HepG2 (cell line): Measurements from ENCODE around the gene PIK3CD. TPM values are rescaled to one million over a fixed set of nuclear protein-coding genes. Genes with fewer than 3 reads are reported as not detected.

Experiments used
- BCL3 ChIP-seq: sonication (generic); formaldehyde crosslinking; IDR thresholded peaks from 2 replicates; pipeline ENCODE4 v1.5.1; 2020; ENCODE audit warnings: mild to moderate bottlenecking, missing genetic modification reagents, moderate library complexity
- CTCF ChIP-seq: sonication (generic); formaldehyde crosslinking; IDR thresholded peaks from 2 replicates; pipeline ENCODE4 v1.5.0; 2020; ENCODE audit warnings: mild to moderate bottlenecking, missing genetic modification reagents, moderate library complexity
- FOXK1 ChIP-seq: sonication (generic); formaldehyde crosslinking; IDR thresholded peaks from 2 replicates; pipeline ENCODE4 v1.4.0; 2020; ENCODE audit warnings: low read depth, missing genetic modification reagents, borderline replicate concordance
- HDAC1 ChIP-seq: sonication (generic); formaldehyde crosslinking; IDR thresholded peaks from 2 replicates; pipeline ENCODE4 v1.5.1; 2020; ENCODE audit warnings: mild to moderate bottlenecking, missing genetic modification reagents
- JUNB ChIP-seq: sonication (generic); formaldehyde crosslinking; IDR thresholded peaks from 2 replicates; pipeline ENCODE4 v1.8.0; 2022; ENCODE audit warnings: missing genetic modification reagents, mild to moderate bottlenecking, borderline replicate concordance
- KAT2B ChIP-seq: fragments of 150-350 bp; IDR thresholded peaks from 2 replicates; pipeline ENCODE4 v1.6.1; 2014; ENCODE audit warnings: low read depth, low read length, borderline replicate concordance
- PHB2 ChIP-seq: fragments of 450-650 bp; IDR thresholded peaks from 2 replicates; pipeline ENCODE4 v1.6.1; 2018; ENCODE audit not compliant: partially characterized antibody
- POLR2AphosphoS2 ChIP-seq: IDR thresholded peaks from 2 replicates; pipeline ENCODE4 v1.6.1; 2011; ENCODE audit warnings: low read depth, low read length, improper control_type of control experiment
- REPIN1 ChIP-seq: sonication (generic); formaldehyde crosslinking; IDR thresholded peaks from 2 replicates; pipeline ENCODE4 v1.8.0; 2022; ENCODE audit warnings: missing genetic modification reagents, low read depth, mild to moderate bottlenecking, borderline replicate concordance
- RNF219 ChIP-seq: sonication (generic); formaldehyde crosslinking; IDR thresholded peaks from 2 replicates; pipeline ENCODE4 v1.5.0; 2020; ENCODE audit warnings: mild to moderate bottlenecking, missing genetic modification reagents
- SMYD3 ChIP-seq: sonication (generic); formaldehyde crosslinking; IDR thresholded peaks from 2 replicates; pipeline ENCODE4 v1.8.1; 2023; ENCODE audit warnings: mild to moderate bottlenecking, missing genetic modification reagents
- SOX5 ChIP-seq: IDR thresholded peaks from 2 replicates; pipeline ENCODE4 v1.6.1; 2016; ENCODE audit warnings: borderline replicate concordance
- U2AF1 ChIP-seq: fragments of 200-400 bp; formaldehyde crosslinking; optimal IDR thresholded peaks from 2 replicates; pipeline ENCODE3; 2017; ENCODE audit warnings: mild to moderate bottlenecking, low read depth, low read length
- ZNF274 ChIP-seq: sonication (generic); formaldehyde crosslinking; IDR thresholded peaks from 2 replicates; pipeline ENCODE4 v1.5.1; 2020; ENCODE audit warnings: mild to moderate bottlenecking, missing genetic modification reagents
- ZNF326 ChIP-seq: sonication (generic); formaldehyde crosslinking; IDR thresholded peaks from 2 replicates; pipeline ENCODE4 v1.4.0; 2020; ENCODE audit warnings: missing genetic modification reagents, borderline replicate concordance
- ZNF546 ChIP-seq: sonication (generic); formaldehyde crosslinking; conservative IDR thresholded peaks from 2 replicates; pipeline ENCODE4 v1.8.1; 2023; ENCODE audit warnings: mild to moderate bottlenecking, missing genetic modification reagents
- ZNF574 ChIP-seq: sonication (generic); formaldehyde crosslinking; IDR thresholded peaks from 2 replicates; pipeline ENCODE4 v1.4.0; 2020; ENCODE audit warnings: missing genetic modification reagents
- ZNF674 ChIP-seq: sonication (generic); formaldehyde crosslinking; IDR thresholded peaks from 2 replicates; pipeline ENCODE4 v1.5.0; 2020; ENCODE audit warnings: low read depth, mild to moderate bottlenecking, missing genetic modification reagents
- ZNF691 ChIP-seq: sonication (generic); formaldehyde crosslinking; IDR thresholded peaks from 2 replicates; pipeline ENCODE4 v1.4.0; 2020; ENCODE audit warnings: missing genetic modification reagents, low read depth, mild to moderate bottlenecking, borderline replicate concordance
- ZNF891 ChIP-seq: sonication (generic); formaldehyde crosslinking; IDR thresholded peaks from 2 replicates; pipeline ENCODE4 v1.5.0; 2020; ENCODE audit warnings: mild to moderate bottlenecking, missing genetic modification reagents
- polyA plus RNA-seq, 8 experiments: library from polyadenylated mRNA; depleted of rRNA in 3 of 8; stranded (reverse) in 7 of 8; unstranded in 1 of 8; fragments of >200 nt; fragmentation: Illumina TruSeq in 4 of 8; extraction: Trizol in 4 of 8; gene quantifications; 2 replicates each; pipeline versions ENCODE4 v1.2.1 to v1.2.3, GENCODE V29; 2011 to 2016; ENCODE audit warnings: low read depth in 4 of 8, missing spikeins in 1 of 8, mixed read lengths in 1 of 8; ENCODE audit not compliant: insufficient read depth in 1 of 8
- total RNA-seq, 5 experiments: library from RNA; depleted of rRNA; stranded (reverse); fragments of >200 nt; fragmentation: Illumina TruSeq; extraction: Trizol; gene quantifications; 2 replicates each; pipeline ENCODE4 v1.2.3, GENCODE V29; 2016; ENCODE audit warnings: low read depth in 1 of 5

Gene PIK3CD
- total and polyA plus RNA-seq, 2 of the 13 experiments (the other 11 are each of a cell fraction or from before 2014, with no cell fraction given), result 7.1 to 10.0 TPM

- TF ChIP-seq ZNF574, result peak; percentile 45
- TF ChIP-seq FOXK1 (CRISPR knock-in tag), result peak; percentile 81; the same call in 1 of the 2 replicates
- no peak for TF ChIP-seq PHB2
- TF ChIP-seq JUNB (CRISPR knock-in tag), result no peak
- no peak for TF ChIP-seq KAT2B
- TF ChIP-seq U2AF1, result no peak
- no peak; the same call in none of the 2 replicates for TF ChIP-seq BCL3 (CRISPR knock-in tag)
- TF ChIP-seq POLR2AphosphoS2, result no peak
- TF ChIP-seq ZNF326 (CRISPR knock-in tag), result no peak
- TF ChIP-seq ZNF674 (CRISPR knock-in tag), result no peak
- peak; percentile 92; the same call in 1 of the 2 replicates for TF ChIP-seq ZNF691 (CRISPR knock-in tag)
- peak; percentile 80 for TF ChIP-seq REPIN1 (CRISPR knock-in tag)
- TF ChIP-seq SMYD3, result no peak
- no peak for TF ChIP-seq RNF219 (CRISPR knock-in tag)
- peak; percentile 44; the same call in 1 of the 2 replicates for TF ChIP-seq SOX5 (CRISPR knock-in tag)
- peak; percentile 48 for TF ChIP-seq ZNF274
- no peak for TF ChIP-seq ZNF546 (CRISPR knock-in tag)
- TF ChIP-seq CTCF (CRISPR knock-in tag), result peak; percentile 68
- peak; percentile 96 for TF ChIP-seq HDAC1 (CRISPR knock-in tag)
- TF ChIP-seq ZNF891 (CRISPR knock-in tag), result no peak; the same call in 1 of the 2 replicates
These were observed 65.9 kb downstream of the PIK3CD start (continued) for GRCh38 chr1:9717193-9718005.
